HCT116 (cell line): Measurements from ENCODE around the gene NHP2. TPM values are rescaled to one million over a fixed set of nuclear protein-coding genes. Genes with fewer than 3 reads are reported as not detected.

Experiments
- ATAC-seq: fragments of 200-7000 bp; cut with Tn5 transposase; 2 replicates; pipeline ENCODE4 v1.9.1; 2020; ENCODE audit warnings: mild to moderate bottlenecking, moderate library complexity
- BruUV-seq: library from RNA; stranded (reverse); fragments of 400-500 nt; replicated peaks from 2 replicates; lab custom pipeline; 2021; lab: Mats Ljungman, UMichigan
- CTCF ChIA-PET: fragments of 300-600 bp; sonication (Branson Sonifier 250); formaldehyde crosslinking; loops from one replicate; lab custom pipeline; 2021; ENCODE audit warnings: antibody characterized with exemption; lab: Charles Lee
- POLR2A ChIA-PET: fragments of 300-600, 350-600 bp; sonication (Branson Sonifier 250); formaldehyde crosslinking; loops from one replicate; lab custom pipeline; 2021; ENCODE audit warnings: antibody characterized with exemption; lab: Charles Lee
- RAD21 ChIA-PET, 2 experiments: fragments of 300-600 bp; sonication (Branson Sonifier 250); formaldehyde crosslinking; loops; one replicate each; lab custom pipeline; 2023; ENCODE audit warnings: low total read pairs in 2 of 2; ENCODE audit not compliant: uncharacterized antibody in 2 of 2, unreplicated experiment in 2 of 2, low non-redundant PET in 1 of 2; lab: Charles Lee
- DNase-seq: peaks from one replicate; pipeline ENCODE4 v3.0.0-alpha.2; 2010; ENCODE audit warnings: low read depth, low spot score
- H2AFZ ChIP-seq: fragments of 200-600 bp; shearing (Covaris generic), sonication (generic); 2 replicates; pipeline ENCODE4 v1.6.1; 2017; ENCODE audit warnings: low read depth, mixed run types, mixed read lengths, antibody characterized with exemption, low read length; ENCODE audit not compliant: poor library complexity, severe bottlenecking
- H3K27ac ChIP-seq: 2 replicates; pipeline ENCODE4 v1.5.1; 2012; ENCODE audit warnings: low read depth, low read length
- H3K27me3 ChIP-seq: fragments of 200-600 bp; sonication (generic); 2 replicates; pipeline ENCODE4 v1.6.1; 2016; ENCODE audit warnings: mixed run types, low read length, mixed read lengths; ENCODE audit not compliant: insufficient read depth
- H3K36me3 ChIP-seq, 2 experiments: fragments of 200-500 bp in 1 of 2; fragments of 200-600 bp in 1 of 2; sonication (Bioruptor generic) in 1 of 2; sonication (generic) in 1 of 2; 2 replicates each; pipeline versions ENCODE4 v1.5.1 to v1.6.1; 2014 to 2016; ENCODE audit warnings: low read length in 2 of 2, inconsistent platforms in 1 of 2, mixed read lengths in 1 of 2, mixed run types in 1 of 2; ENCODE audit not compliant: insufficient read depth in 2 of 2, control insufficient read depth in 1 of 2
- H3K4me1 ChIP-seq, 2 experiments: fragments of 200-600 bp in 1 of 2; sonication (generic) in 1 of 2; 2 replicates each; pipeline versions ENCODE4 v1.5.1 to v1.6.1; 2012 to 2017; ENCODE audit warnings: low read length in 2 of 2, inconsistent platforms in 1 of 2, mild to moderate bottlenecking in 1 of 2, mixed read lengths in 1 of 2, mixed run types in 1 of 2, moderate library complexity in 1 of 2; ENCODE audit not compliant: insufficient read depth in 2 of 2, control insufficient read depth in 1 of 2
- H3K4me2 ChIP-seq: fragments of 200-600 bp; sonication (generic); 2 replicates; pipeline ENCODE4 v1.6.1; 2017; ENCODE audit warnings: mixed run types, low read length, mixed read lengths
- H3K4me3 ChIP-seq, 2 experiments: fragments of 200-600 bp in 1 of 2; sonication (generic) in 1 of 2; replicated peaks in 1 of 2; 2 replicates each; pipeline ENCODE4 v1.5.1; 2011 to 2016; ENCODE audit warnings: low read length in 2 of 2, control low read depth in 1 of 2, low read depth in 1 of 2, mild to moderate bottlenecking in 1 of 2, mixed read lengths in 1 of 2, mixed run types in 1 of 2
- H3K79me2 ChIP-seq: fragments of 200-600 bp; sonication (generic); 2 replicates; pipeline ENCODE4 v1.6.1; 2017; ENCODE audit warnings: mild to moderate bottlenecking, mixed run types, low read length, moderate library complexity, mixed read lengths; ENCODE audit not compliant: insufficient read depth
- H3K9ac ChIP-seq: fragments of 200-600 bp; sonication (generic); 2 replicates; pipeline ENCODE4 v1.6.1; 2016; ENCODE audit warnings: low read length, mixed read lengths
- H3K9me2 ChIP-seq: fragments of 200-600 bp; sonication (generic), shearing (Covaris generic); 2 replicates; pipeline ENCODE4 v1.6.1; 2017; ENCODE audit warnings: mixed run types, mild to moderate bottlenecking, moderate library complexity; ENCODE audit not compliant: insufficient read depth
- H3K9me3 ChIP-seq, 2 experiments: fragments of 200-500 bp in 1 of 2; fragments of 200-600 bp in 1 of 2; sonication (Bioruptor generic) in 1 of 2; sonication (generic) in 1 of 2; 2 replicates each; pipeline ENCODE4 v1.6.1; 2014 to 2017; ENCODE audit warnings: low read length in 2 of 2, mixed read lengths in 2 of 2, inconsistent platforms in 1 of 2, low read depth in 1 of 2, mild to moderate bottlenecking in 1 of 2, mixed run types in 1 of 2, moderate library complexity in 1 of 2; ENCODE audit not compliant: control insufficient read depth in 1 of 2, insufficient read depth in 1 of 2
- H4K20me1 ChIP-seq: fragments of 200-600 bp; sonication (generic), shearing (Covaris generic); 2 replicates; pipeline ENCODE4 v1.6.1; 2017; ENCODE audit warnings: mixed run types, mild to moderate bottlenecking, moderate library complexity; ENCODE audit not compliant: insufficient read depth
- EZH2phosphoT487 ChIP-seq: fragments of 200-600 bp; IDR thresholded peaks from 2 replicates; pipeline ENCODE4 v1.6.1; 2018; ENCODE audit warnings: antibody characterized with exemption, borderline replicate concordance
- JUND ChIP-seq: IDR thresholded peaks from 2 replicates; pipeline ENCODE4 v1.6.1; 2012
- POLR2A ChIP-seq: IDR thresholded peaks from 2 replicates; pipeline ENCODE4 v1.7.0; 2011; ENCODE audit warnings: borderline replicate concordance; ENCODE audit not compliant: insufficient read depth, insufficient read length; ENCODE audit errors: extremely low read depth
- POLR2AphosphoS5 ChIP-seq: IDR thresholded peaks from 2 replicates; pipeline ENCODE4 v1.6.1; 2011; ENCODE audit warnings: mild to moderate bottlenecking, low read depth, low read length, moderate library complexity
- RAD21 ChIP-seq: IDR thresholded peaks from 2 replicates; pipeline ENCODE4 v1.6.1; 2012; ENCODE audit warnings: low read depth, mild to moderate bottlenecking
- REST ChIP-seq: IDR thresholded peaks from 2 replicates; pipeline ENCODE4 v1.6.1; 2012; ENCODE audit warnings: low read depth
- SP1 ChIP-seq: IDR thresholded peaks from 2 replicates; pipeline ENCODE4 v1.6.1; 2012; ENCODE audit warnings: low read depth
- SRF ChIP-seq: IDR thresholded peaks from 2 replicates; pipeline ENCODE4 v1.6.1; 2012; ENCODE audit warnings: low read depth
- ZFX ChIP-seq: fragments of 450-650 bp; IDR thresholded peaks from 2 replicates; pipeline ENCODE4 v1.6.1; 2017
- intact Hi-C: fragments of 100-400 bp; cut with micrococcal nuclease; formaldehyde crosslinking; loops from 2 replicates; pipeline ENCODE4 v1.10.0; 2022
- total RNA-seq: library from RNA; stranded (reverse); gene quantifications from one replicate; pipeline ENCODE4 v1.2.1, GENCODE V29; 2021; ENCODE audit not compliant: unreplicated experiment
- TF ChIP-seq, protein P1 (sequence below), 3 experiments: fragments of 200-600 bp in 1 of 3; sonication (generic) in 1 of 3; IDR thresholded peaks in 2 of 3; conservative IDR thresholded peaks in 1 of 3; 2 replicates each; pipeline ENCODE4 v1.5.1; 2012 to 2017; ENCODE audit warnings: low read depth in 2 of 3, low read length in 2 of 3, antibody characterized with exemption in 1 of 3, borderline replicate concordance in 1 of 3, control low read depth in 1 of 3, mild to moderate bottlenecking in 1 of 3, mixed read lengths in 1 of 3, mixed run types in 1 of 3, moderate library complexity in 1 of 3; ENCODE audit not compliant: insufficient read depth in 1 of 3
- TF ChIP-seq, protein P2 (sequence below): IDR thresholded peaks from 2 replicates; pipeline ENCODE4 v1.6.1; 2012

The NHP2 gene
- total RNA-seq, 1 experiment from 2014 or later = 260 TPM

DNA sequence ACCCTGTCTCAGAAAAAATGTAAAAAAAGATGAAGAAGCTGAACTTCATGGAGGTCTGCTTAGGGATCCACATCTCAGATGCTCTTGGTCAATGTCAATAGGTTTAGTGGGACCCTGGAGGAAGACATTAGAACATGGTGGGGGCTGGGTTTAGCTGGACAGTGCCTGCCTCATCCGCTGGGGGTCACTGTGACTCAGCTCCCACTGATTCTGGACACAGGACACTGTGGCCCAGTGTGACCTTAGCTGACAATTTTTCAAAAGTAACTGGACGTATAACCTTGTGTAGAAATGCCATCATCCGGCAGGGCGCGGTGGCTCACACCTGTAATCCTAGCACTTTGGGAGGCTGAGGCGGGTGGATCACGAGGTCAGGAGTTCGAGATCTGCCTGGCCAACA, 43.3 kb upstream of the NHP2 start:
- RAD21 ChIA-PET = no interaction called here
- ATAC-seq = peak; percentile 84
- POLR2A ChIA-PET = no interaction called here
- no peaks in the 10 kb centered on the region for H3K36me3 ChIP-seq
- peaks cover 4 to 9% of the 10 kb centered on the region in 2 experiments for H3K4me1 ChIP-seq
- H2AFZ ChIP-seq = no peak overlapping the region
- no peak overlapping the region for H3K4me3 ChIP-seq
- no peaks in the 10 kb centered on the region for H4K20me1 ChIP-seq
- CTCF ChIA-PET = interaction anchor here (0.8 to 1.1 kb wide), 4 partner anchors 10 to 38 kb away, joined by 3 to 6 read pairs (median 3); no protein-coding TSS in a partner anchor
- no peaks in the 10 kb centered on the region for H3K9me2 ChIP-seq
- no peak overlapping the region for H3K27ac ChIP-seq
- intact Hi-C loops = no loop called here
- no peaks in the 10 kb centered on the region for H3K79me2 ChIP-seq
- no peak for DNase-seq
- no peak overlapping the region for H3K4me2 ChIP-seq
- H3K9me3 ChIP-seq = peaks cover 0 to 3% of the 10 kb centered on the region in 2 experiments; a peak in 1 of 4 replicates
- no peak for TF ChIP-seq JUND
- TF ChIP-seq, protein P1, sequence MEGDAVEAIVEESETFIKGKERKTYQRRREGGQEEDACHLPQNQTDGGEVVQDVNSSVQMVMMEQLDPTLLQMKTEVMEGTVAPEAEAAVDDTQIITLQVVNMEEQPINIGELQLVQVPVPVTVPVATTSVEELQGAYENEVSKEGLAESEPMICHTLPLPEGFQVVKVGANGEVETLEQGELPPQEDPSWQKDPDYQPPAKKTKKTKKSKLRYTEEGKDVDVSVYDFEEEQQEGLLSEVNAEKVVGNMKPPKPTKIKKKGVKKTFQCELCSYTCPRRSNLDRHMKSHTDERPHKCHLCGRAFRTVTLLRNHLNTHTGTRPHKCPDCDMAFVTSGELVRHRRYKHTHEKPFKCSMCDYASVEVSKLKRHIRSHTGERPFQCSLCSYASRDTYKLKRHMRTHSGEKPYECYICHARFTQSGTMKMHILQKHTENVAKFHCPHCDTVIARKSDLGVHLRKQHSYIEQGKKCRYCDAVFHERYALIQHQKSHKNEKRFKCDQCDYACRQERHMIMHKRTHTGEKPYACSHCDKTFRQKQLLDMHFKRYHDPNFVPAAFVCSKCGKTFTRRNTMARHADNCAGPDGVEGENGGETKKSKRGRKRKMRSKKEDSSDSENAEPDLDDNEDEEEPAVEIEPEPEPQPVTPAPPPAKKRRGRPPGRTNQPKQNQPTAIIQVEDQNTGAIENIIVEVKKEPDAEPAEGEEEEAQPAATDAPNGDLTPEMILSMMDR (IDR thresholded peaks at IDR 0.05 in 2 of 3, conservative IDR thresholded peaks at IDR 0.05 in 1 of 3; ENCODE audit: borderline replicate concordance in 1 of 3, insufficient read depth in 1 of 3, low read depth in 2 of 3, low read length in 2 of 3) = peak in 2 of 3 experiments; percentile 75 to 78; a peak in 4 of 6 replicates
- no TSS peak for BruUV-seq
- H3K9ac ChIP-seq = no peak overlapping the region
- H3K27me3 ChIP-seq = no peaks in the 10 kb centered on the region

- Histone ChIP-seq H3K79me2 (no peaks in the 10 kb centered on the region), H3K9ac (no peak overlapping the region), H3K4me3 (no peak overlapping the region), H3K9me2 (no peaks in the 10 kb centered on the region), H4K20me1 (no peaks in the 10 kb centered on the region), H2AFZ (no peak overlapping the region), H3K27ac (no peak overlapping the region), H3K4me1 (peaks cover 0 to 3% of the 10 kb centered on the region in 2 experiments; a peak in 2 of 4 replicates), H3K36me3 (no peaks in the 10 kb centered on the region), H3K9me3 (peaks cover 0 to 3% of the 10 kb centered on the region in 2 experiments; a peak in 1 of 4 replicates), H3K27me3 (no peaks in the 10 kb centered on the region), H3K4me2 (no peak overlapping the region)
- ATAC-seq = no peak
- ChIA-PET POLR2A (no interaction called here), CTCF (interaction anchor here (0.8 to 1.1 kb wide), 3 partner anchors 10 to 39 kb away, joined by 3 to 6 read pairs (median 3); no protein-coding TSS in a partner anchor), RAD21 (no interaction called here)
- DNase-seq = no peak
- no TSS peak for BruUV-seq
- intact Hi-C loops = no loop called here
- TF ChIP-seq SRF = no peak
- TF ChIP-seq ZFX = no peak
- TF ChIP-seq EZH2phosphoT487 = no peak
- TF ChIP-seq POLR2AphosphoS5 = no peak
- no peak for TF ChIP-seq REST
- TF ChIP-seq, protein P1 (IDR thresholded peaks at IDR 0.05 in 2 of 3, conservative IDR thresholded peaks at IDR 0.05 in 1 of 3; ENCODE audit: borderline replicate concordance in 1 of 3, insufficient read depth in 1 of 3, low read depth in 2 of 3, low read length in 2 of 3) = no peak
- no peak for TF ChIP-seq RAD21
- no peak for TF ChIP-seq POLR2A
- TF ChIP-seq, protein P2, sequence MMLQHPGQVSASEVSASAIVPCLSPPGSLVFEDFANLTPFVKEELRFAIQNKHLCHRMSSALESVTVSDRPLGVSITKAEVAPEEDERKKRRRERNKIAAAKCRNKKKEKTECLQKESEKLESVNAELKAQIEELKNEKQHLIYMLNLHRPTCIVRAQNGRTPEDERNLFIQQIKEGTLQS = no peak
- no peak for TF ChIP-seq SP1
Observed at GRCh38 chr5:178196281-178196812, 42.7 kb upstream of the NHP2 start.
